H7 (cell line): Measurements from ENCODE around the gene OR2H1. TPM values are rescaled to one million over a fixed set of nuclear protein-coding genes. Genes with fewer than 3 reads are reported as not detected.
"Not testable (repeated sequence)": the region's sequence is repeated elsewhere in the genome, so short reads cannot be mapped to it uniquely, and the experiment has no call there.

ENCODE experiments used
- DNase-seq: peaks from one replicate; pipeline ENCODE4 v3.0.0; 2012
- H3K27me3 ChIP-seq: 2 replicates; pipeline ENCODE4 v1.6.0; 2011; ENCODE audit warnings: mild to moderate bottlenecking, low read length; ENCODE audit not compliant: control insufficient read depth, insufficient read depth
- H3K36me3 ChIP-seq: replicated peaks from 2 replicates; pipeline ENCODE4 v1.5.1; 2011; ENCODE audit warnings: low read length; ENCODE audit not compliant: control insufficient read depth, insufficient read depth
- H3K4me3 ChIP-seq: 2 replicates; pipeline ENCODE4 v1.5.1; 2011; ENCODE audit warnings: low read depth, mild to moderate bottlenecking, control low read depth, low read length, moderate library complexity; ENCODE audit not compliant: insufficient read depth
- total RNA-seq: library from RNA; depleted of rRNA; stranded (reverse); fragments of >200 nt; shearing (Covaris generic); gene quantifications from 2 replicates; pipeline ENCODE4 v1.2.3, GENCODE V29; 2014; rRNA removed

The OR2H1 gene
- total RNA-seq, result not detected in 2 replicates

DNA sequence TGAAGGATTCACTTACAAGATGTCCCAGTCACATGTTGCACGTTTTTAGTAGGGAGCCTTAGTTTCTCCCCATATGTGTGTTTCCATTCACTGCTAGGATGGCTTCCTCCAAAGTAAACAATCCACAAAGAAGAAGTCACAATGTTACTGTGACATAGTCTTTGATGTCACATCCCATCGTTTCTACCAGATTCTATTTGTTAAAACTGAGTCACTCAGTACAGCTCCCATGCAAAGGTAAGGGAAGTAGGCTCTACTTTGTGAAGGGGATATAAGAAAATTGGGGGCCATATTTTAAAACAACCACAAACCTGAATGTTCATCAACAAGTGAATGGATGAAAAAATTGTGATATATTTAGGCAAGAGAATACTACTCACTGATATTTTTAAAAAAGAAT is at the start of gene OR2H1, which contains the start of gene OR11A1:
Gene OR2H1 (plus strand): TSS at position 185 of the 400 bp plus-strand sequence. CDS start 4,615 bp downstream, outside the sequence.
Gene OR11A1 (minus strand): TSS at position 101 of the 400 bp plus-strand sequence. CDS start 29,430 bp downstream, outside the sequence.
- H3K27me3 ChIP-seq, result no peaks in the 10 kb centered on the region
- no peaks in the 10 kb centered on the region for H3K36me3 ChIP-seq
- DNase-seq, result no peak
- no peak within 1 kb of the TSS for H3K4me3 ChIP-seq

DNA sequence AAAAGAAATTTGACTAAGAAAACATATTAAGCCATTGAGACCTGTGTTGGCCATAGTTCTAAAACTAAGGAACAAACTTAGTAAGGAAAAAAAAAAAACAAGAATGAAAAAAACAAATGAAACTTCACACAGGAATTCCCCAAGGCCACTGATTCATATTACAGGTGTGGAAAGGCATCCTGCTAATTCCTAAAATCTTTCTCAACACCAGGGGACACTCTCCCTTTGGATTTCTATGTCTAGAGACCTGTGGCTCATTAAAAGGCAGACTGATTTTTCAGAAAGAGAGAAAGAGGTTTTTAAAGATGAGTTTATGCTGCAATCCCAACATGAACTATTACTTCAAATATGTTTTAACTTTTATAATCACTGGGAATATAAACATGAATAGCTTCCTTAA is 42.4 kb upstream of the OR2H1 start, which contains the start of gene OR12D1:
Gene OR12D1 (plus strand): TSS at position 341 of the 400 bp plus-strand sequence.
- H3K27me3 ChIP-seq, result no peaks in the 10 kb centered on the region
- no peak for DNase-seq
- no peaks in the 10 kb centered on the region for H3K36me3 ChIP-seq
- no peak within 1 kb of the TSS for H3K4me3 ChIP-seq

GRCh38 chr6:29419516-29419915 is 37.4 kb upstream of the OR2H1 start:
- Histone ChIP-seq H3K36me3 (no peaks in the 10 kb centered on the region), H3K27me3 (no peaks in the 10 kb centered on the region), H3K4me3 (no peak overlapping the region)
- DNase-seq, result no peak

DNA sequence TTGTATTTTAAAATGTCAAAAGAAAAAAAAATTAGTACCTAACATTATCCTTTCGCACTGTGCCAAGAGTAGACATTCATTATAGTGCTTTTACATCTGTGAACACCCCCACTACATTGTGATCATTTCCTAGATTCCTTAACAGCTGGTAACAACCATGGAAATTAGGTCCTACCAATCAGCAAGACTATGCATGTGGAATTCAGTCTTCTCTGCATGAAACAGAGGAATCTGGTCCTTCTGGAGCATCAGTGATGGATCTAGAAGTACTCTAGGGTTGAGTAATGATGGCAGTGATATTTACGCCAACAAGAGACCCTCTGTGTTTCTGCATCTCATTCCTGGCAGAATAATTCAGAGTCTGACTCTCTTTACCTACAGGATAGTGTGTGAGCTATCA is 32.8 kb upstream of the OR2H1 start:
- DNase-seq, result no peak
- Histone ChIP-seq H3K27me3 (no peaks in the 10 kb centered on the region), H3K36me3 (no peaks in the 10 kb centered on the region), H3K4me3 (no peak overlapping the region)

GRCh38 chr6:29424575-29424974 is 32.4 kb upstream of the OR2H1 start:
- no peak for DNase-seq
- Histone ChIP-seq H3K27me3 (no peaks in the 10 kb centered on the region), H3K4me3 (no peak overlapping the region), H3K36me3 (no peaks in the 10 kb centered on the region)

DNA sequence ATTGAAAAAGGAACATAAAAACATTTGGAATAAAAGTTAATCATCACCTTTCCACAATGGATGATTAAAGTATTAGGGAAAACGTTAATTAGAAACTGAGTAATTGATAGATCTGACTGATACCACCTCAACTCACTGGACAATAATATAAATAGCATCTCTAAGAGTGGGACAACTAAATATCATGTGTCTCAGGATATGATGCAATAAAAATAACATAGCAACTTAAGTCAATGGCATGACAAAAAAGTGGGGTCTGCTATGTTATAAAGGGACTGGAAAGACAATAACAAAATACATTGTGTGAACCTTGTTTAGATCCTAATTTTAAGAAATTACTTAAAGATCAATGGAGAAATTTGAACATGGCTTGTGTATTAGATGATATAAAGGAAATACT is 31.9 kb upstream of the OR2H1 start:
- no peaks in the 10 kb centered on the region for H3K36me3 ChIP-seq
- no peak overlapping the region for H3K4me3 ChIP-seq
- no peak for DNase-seq
- no peaks in the 10 kb centered on the region for H3K27me3 ChIP-seq

- Histone ChIP-seq H3K27me3 (no peaks in the 10 kb centered on the region), H3K4me3 (no peak overlapping the region), H3K36me3 (no peaks in the 10 kb centered on the region)
- DNase-seq, result no peak
Observed at GRCh38 chr6:29426654-29427053, 30.3 kb upstream of the OR2H1 start.

GRCh38 chr6:29436730-29437129 is 20.2 kb upstream of the OR2H1 start:
- H3K4me3 ChIP-seq, H3K27me3 ChIP-seq, H3K36me3 ChIP-seq: not testable (repeated sequence)
- DNase-seq, result peak; percentile 46

GRCh38 chr6:29439006-29439405 is 17.9 kb upstream of the OR2H1 start, which contains the start of gene OR10C1:
Gene OR10C1, plus strand, starts transcription at chr6:29439306. Its CDS starts 710 bp downstream, at chr6:29440016.
- Histone ChIP-seq H3K36me3 (no peaks in the 10 kb centered on the region), H3K27me3 (no peaks in the 10 kb centered on the region), H3K4me3 (no peak within 1 kb of the TSS)
- no peak for DNase-seq

GRCh38 chr6:29442719-29443118 is 14.2 kb upstream of the OR2H1 start:
- DNase-seq, result no peak
- H3K27me3 ChIP-seq, result no peaks in the 10 kb centered on the region
- H3K36me3 ChIP-seq, result no peaks in the 10 kb centered on the region
- no peak overlapping the region for H3K4me3 ChIP-seq

GRCh38 chr6:29444031-29444430 is 12.9 kb upstream of the OR2H1 start:
- DNase-seq, H3K36me3 ChIP-seq, H3K27me3 ChIP-seq, H3K4me3 ChIP-seq: not testable (repeated sequence)

DNA sequence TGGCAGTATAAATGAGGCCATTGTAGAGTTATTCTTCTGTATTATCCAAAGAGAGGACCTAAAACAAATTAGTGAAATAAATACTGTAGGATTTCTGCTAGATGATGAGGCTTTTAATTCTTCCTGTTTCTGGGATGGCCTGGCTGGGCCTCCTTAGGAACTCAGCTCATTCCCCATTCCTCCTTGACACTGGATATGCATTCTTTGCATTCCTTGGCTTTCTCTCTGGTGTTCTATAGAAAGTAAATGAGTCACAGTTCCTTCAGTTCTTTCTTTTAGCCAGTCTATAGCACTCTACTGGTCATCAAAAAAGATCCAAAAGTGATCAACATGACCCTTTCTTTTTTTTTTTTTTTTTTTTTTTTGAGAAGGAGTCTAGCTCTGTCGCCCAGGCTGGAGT is 9.3 kb upstream of the OR2H1 start:
- Histone ChIP-seq H3K36me3 (no peaks in the 10 kb centered on the region), H3K27me3 (no peaks in the 10 kb centered on the region), H3K4me3 (no peak overlapping the region)
- DNase-seq, result peak; percentile 41

- H3K36me3 ChIP-seq, result no peaks in the 10 kb centered on the region
- no peak overlapping the region for H3K4me3 ChIP-seq
- DNase-seq, result no peak
- no peaks in the 10 kb centered on the region for H3K27me3 ChIP-seq
Observed at GRCh38 chr6:29451471-29452193, 5.3 kb upstream of the OR2H1 start.

DNA sequence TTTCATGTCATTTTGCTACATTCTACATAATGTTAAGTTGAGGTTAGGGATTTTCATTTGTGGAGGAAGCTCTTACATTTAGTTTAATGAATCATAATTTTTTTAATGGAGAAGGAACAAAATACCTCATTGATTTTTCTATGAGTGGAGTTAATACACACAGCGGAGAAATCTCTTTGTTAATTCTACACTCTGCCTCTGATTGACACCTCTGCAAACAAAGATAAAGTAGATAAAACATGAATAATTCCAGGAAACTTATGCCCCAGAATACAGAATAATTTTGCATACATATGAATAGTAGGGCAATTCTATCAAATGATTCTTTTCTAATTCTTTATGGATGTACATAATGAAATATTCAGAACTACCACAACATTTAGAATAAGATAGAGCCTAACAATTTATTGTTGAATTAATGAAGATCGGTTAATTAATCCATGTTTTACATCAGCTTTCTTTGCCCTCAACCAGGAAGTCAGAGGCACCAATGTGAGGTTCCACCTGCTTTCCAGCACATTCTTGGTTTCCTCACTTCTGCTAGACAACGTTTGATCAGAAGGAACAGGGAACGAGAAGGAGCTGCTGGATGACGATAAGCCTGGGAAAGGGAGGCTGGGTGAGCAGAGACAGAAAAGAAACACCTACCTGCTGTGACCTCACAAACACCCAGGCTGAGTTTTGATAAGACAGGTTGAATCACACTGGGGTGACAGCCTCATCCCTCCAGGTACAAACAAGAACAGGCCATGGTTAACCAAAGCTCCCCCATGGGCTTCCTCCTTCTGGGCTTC is 4.3 kb downstream of the OR2H1 start:
- Histone ChIP-seq H3K4me3 (no peak overlapping the region), H3K27me3 (no peaks in the 10 kb centered on the region), H3K36me3 (no peaks in the 10 kb centered on the region)
- no peak for DNase-seq

DNA sequence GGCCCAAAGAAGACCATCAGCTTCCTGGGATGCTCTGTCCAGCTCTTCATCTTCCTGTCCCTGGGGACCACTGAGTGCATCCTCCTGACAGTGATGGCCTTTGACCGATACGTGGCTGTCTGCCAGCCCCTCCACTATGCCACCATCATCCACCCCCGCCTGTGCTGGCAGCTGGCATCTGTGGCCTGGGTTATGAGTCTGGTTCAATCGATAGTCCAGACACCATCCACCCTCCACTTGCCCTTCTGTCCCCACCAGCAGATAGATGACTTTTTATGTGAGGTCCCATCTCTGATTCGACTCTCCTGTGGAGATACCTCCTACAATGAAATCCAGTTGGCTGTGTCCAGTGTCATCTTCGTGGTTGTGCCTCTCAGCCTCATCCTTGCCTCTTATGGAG is 5.1 kb downstream of the OR2H1 start:
- no peak for DNase-seq
- no peak overlapping the region for H3K4me3 ChIP-seq

More for the DNA sequence above, 5.1 kb downstream of the OR2H1 start:
- H3K36me3 ChIP-seq, result no peaks in the 10 kb centered on the region
- H3K27me3 ChIP-seq, result no peaks in the 10 kb centered on the region
